Ectodermal cell (in vitro differentiated cells): ENCODE data around the gene ZBTB16.
"Not testable (repeated sequence)": the region's sequence is repeated elsewhere in the genome, so short reads cannot be mapped to it uniquely, and the experiment has no call there.

ENCODE experiments used
- H3K27ac ChIP-seq: 2 replicates; pipeline ENCODE4 v1.7.0; 2013; ENCODE audit warnings: mild to moderate bottlenecking, low read depth, low read length; ENCODE audit not compliant: insufficient read depth, poor library complexity, severe bottlenecking
- H3K27me3 ChIP-seq: 2 replicates; pipeline ENCODE4 v1.7.0; 2013; ENCODE audit warnings: mild to moderate bottlenecking, low read length; ENCODE audit not compliant: insufficient read depth, control insufficient read depth, poor library complexity, severe bottlenecking
- H3K36me3 ChIP-seq: one replicate; pipeline ENCODE4 v1.7.0; 2013; ENCODE audit warnings: low read length; ENCODE audit not compliant: control insufficient read depth, insufficient read depth
- H3K4me1 ChIP-seq: one replicate; pipeline ENCODE4 v1.7.0; 2013; ENCODE audit warnings: low read length; ENCODE audit not compliant: control insufficient read depth, insufficient read depth
- H3K4me3 ChIP-seq: 2 replicates; pipeline ENCODE4 v1.7.0; 2013; ENCODE audit warnings: low read depth, low read length, control low read depth; ENCODE audit not compliant: insufficient read depth
- H3K9me3 ChIP-seq: 2 replicates; pipeline ENCODE4 v1.7.0; 2013; ENCODE audit warnings: mild to moderate bottlenecking, low read length, moderate library complexity; ENCODE audit not compliant: control insufficient read depth
- WGBS, 2 experiments: methylation state at CpG; one replicate each; pipeline ENCODE4 v1.1.7; 2013; ENCODE audit warnings: missing lambda C conversion rate in 2 of 2; 5-methylcytosine and 5-hydroxymethylcytosine counted together

Gene ZBTB16

DNA sequence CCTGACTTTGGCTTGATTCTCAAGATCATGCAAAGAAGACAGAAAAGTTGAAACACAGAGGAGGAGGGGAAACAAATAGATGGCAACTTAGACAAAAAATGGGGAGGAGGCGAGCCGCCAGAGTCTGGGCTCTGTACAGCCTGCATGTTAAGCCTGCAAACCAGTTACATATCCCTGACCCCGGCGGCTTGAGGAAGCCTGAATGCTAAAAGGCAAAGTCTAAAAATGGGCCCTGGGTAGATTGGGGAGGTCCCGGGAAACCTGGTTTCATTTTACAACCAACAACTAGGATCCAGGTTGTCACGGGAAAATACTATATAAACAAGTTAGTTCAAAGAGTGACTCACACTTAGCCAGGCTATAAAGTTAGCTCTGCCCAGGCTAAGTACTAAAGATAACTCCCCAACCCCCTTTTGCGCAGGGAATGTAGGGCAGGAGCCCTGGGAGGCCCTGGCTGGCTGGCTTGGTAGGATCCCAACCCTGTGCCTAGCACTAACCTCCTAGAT lies 18.8 kb upstream of the ZBTB16 start:
- no peaks in the 10 kb centered on the region for H3K9me3 ChIP-seq
- H3K4me1 ChIP-seq: no peaks in the 10 kb centered on the region
- no peaks in the 10 kb centered on the region for H3K27me3 ChIP-seq
- H3K4me3 ChIP-seq: no peak overlapping the region
- no peak overlapping the region for H3K27ac ChIP-seq
- no peaks in the 10 kb centered on the region for H3K36me3 ChIP-seq
- WGBS, 2 experiments: 93% methylated on average over 7 of the region's 7 CpGs

DNA sequence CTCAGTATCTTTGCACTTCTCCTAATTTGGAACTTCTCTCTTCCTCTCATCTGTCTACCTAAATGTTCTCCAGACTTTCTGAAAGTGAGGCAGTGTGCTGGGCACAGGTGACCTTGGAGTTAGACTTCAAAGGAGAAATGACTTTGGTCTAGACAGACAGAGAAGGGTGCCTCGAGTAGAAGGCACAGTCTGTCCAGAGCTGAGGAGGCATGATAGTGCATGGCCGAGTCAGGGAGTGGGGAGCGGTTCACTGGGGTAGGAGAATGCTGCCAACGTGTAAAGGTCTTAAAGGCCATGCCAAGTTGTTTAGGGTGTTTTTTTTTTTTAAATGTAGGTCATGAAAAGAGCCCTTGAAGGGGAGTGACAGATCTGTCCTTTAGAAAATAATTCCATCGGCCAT lies 17.3 kb upstream of the ZBTB16 start:
- no peak overlapping the region for H3K27ac ChIP-seq
- H3K4me3 ChIP-seq: no peak overlapping the region
- no peaks in the 10 kb centered on the region for H3K27me3 ChIP-seq
- no peaks in the 10 kb centered on the region for H3K36me3 ChIP-seq
- no peaks in the 10 kb centered on the region for H3K9me3 ChIP-seq
- 91 to 92% methylated on average over 5 of the region's 5 CpGs for WGBS, 2 experiments
- H3K4me1 ChIP-seq: no peaks in the 10 kb centered on the region

DNA sequence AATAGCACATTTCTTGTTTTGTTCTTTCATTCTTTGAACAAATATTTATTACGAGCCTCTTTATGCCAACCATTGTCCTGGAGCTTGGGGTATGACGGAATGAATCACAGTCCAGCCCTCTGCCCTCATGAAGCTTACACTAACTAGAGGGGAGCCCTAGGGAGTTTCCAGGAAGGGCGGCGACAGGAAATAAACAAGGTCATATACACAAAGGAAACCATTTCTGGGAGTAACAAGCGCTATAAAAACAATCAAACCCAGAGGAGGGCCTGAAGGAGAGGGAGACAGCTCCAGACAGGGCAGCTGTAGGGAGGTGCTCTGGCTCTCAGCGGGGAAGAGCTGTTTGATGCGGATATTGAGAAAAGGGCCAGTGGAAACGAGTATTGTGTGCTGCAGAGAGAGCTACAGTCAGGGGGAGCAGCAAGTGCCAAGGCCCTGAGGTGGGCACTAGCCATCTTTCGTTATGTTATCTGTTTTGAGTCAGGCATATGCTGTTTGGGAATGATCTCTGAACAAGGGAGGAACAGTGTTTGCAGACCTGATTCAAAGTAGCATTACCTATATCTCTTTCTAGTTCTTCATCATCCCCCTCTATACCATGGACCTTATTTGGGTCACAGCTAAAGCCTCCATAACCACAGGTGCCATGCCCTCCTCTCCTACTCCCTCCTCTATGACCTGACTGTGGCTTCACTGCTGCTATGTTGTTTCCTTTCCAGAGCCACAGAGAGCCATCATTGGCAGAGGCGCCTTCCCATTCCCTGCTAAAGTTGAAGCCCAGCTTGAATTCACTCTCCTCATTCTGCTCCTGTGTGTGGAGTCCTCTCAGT lies 15.3 kb upstream of the ZBTB16 start:
- Histone ChIP-seq H3K9me3 (no peaks in the 10 kb centered on the region), H3K27me3 (no peaks in the 10 kb centered on the region), H3K4me1 (peaks cover 9% of the 10 kb centered on the region), H3K36me3 (no peaks in the 10 kb centered on the region), H3K4me3 (no peak overlapping the region), H3K27ac (no peak overlapping the region)
- 79% methylated on average over 10 of the region's 10 CpGs for WGBS, 2 experiments

DNA sequence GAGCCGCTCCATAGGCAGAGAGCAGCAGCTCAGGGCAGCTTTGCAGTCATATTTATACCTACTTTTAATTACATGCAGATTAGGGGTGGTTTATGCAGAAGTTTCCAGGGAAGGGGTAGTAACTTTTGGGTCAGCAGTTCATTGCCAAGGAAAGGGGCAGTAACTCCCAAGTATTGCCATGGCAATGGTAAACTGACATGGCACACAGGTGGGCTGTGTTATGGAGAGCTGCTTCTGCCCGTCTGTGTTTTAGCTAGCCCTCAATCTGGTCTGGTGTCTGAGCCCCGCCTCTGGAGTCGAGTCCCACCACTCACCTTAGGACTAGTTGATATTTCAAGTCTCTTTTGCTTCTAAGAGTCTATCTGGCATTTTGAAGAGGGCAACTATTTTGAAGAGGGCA lies 12.2 kb upstream of the ZBTB16 start:
- Histone ChIP-seq H3K27me3 (no peaks in the 10 kb centered on the region), H3K4me1 (peaks cover 13% of the 10 kb centered on the region), H3K36me3 (no peaks in the 10 kb centered on the region), H3K27ac (no peak overlapping the region), H3K9me3 (no peaks in the 10 kb centered on the region), H3K4me3 (no peak overlapping the region)
- 92% methylated on average over 4 of the region's 4 CpGs for WGBS, 2 experiments

DNA sequence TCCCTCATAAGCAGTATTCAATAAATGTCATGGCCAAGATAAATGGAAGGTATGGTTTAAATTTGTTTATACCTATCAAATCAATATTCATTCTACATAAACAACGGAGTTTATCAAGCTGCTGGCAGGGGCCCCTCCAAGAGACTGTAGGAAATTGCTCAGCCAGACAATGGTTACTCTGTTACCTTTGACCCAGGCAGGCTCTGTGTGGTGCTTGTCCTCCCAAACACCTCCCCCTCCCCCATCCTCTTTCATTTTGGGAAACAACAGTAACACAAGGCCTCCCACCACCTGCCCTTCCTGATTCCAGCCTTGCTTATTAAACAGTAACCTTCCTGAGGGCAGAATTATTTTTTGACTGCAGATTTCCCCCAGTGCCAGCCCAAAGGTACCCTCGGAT lies 10.5 kb upstream of the ZBTB16 start:
- Histone ChIP-seq H3K4me1 (peaks cover 13% of the 10 kb centered on the region), H3K36me3 (no peaks in the 10 kb centered on the region), H3K4me3 (no peak overlapping the region), H3K9me3 (no peaks in the 10 kb centered on the region), H3K27ac (no peak overlapping the region), H3K27me3 (no peaks in the 10 kb centered on the region)
- WGBS, 2 experiments: 33 to 39% methylated on average over 2 of the region's 2 CpGs

DNA sequence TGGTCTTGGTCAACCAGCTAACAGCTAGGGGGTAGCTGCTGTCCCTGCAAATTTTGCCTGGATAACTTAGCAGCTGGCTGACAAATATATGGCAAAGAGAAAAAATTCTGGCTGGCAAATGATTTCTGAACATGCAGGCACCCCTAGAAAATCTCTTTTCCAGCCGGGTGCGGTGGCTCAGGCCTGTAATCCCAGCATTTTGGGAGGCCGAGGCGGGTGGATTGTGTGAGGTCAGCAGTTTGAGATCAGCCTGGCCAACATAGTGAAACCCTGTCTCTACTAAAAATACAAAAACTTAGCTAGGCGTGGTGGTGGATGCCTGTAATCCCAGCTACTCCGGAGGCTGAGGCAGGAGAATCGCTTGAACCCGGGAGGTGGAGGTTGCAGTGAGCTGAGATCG lies 9.7 kb upstream of the ZBTB16 start:
- not testable (repeated sequence) for H3K27me3 ChIP-seq, H3K36me3 ChIP-seq, H3K9me3 ChIP-seq, H3K4me3 ChIP-seq, H3K27ac ChIP-seq
- 90 to 93% methylated on average over 9 of the region's 9 CpGs for WGBS, 2 experiments
- H3K4me1 ChIP-seq: peaks cover 13% of the 10 kb centered on the region

DNA sequence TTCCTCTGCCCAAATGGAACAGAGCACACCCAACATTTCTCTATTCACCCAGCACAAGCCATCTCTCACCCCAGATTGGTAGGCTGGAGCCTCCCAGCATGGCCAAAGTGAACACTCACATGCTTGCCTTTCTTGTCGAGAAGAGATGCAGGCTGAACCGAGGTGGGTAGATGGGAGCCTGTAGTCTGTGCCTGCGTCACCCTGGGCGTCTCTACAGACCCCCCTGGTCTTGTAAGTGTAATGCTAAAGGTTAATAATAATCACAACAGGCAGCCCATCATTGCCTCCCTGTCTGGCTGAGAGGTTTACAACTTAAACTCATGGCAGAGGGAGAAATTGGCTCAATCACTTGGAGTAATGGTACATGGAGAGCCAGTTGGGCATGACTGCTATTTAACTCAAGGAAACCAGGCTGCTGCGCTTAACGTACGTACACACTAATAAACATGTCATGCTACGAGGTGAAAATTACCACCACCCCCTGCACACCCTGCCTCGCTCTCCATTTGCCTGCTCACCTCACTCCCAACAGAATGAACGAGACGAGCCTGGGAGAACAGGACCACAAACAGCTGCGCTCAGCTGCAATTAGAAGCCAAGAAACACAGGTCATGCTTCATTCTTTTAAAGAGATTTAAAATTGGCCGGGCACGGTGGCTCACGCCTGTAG lies 9.1 kb upstream of the ZBTB16 start:
- no peak overlapping the region for H3K27ac ChIP-seq
- H3K9me3 ChIP-seq: no peaks in the 10 kb centered on the region
- H3K36me3 ChIP-seq: no peaks in the 10 kb centered on the region
- H3K27me3 ChIP-seq: no peaks in the 10 kb centered on the region
- peaks cover 13% of the 10 kb centered on the region for H3K4me1 ChIP-seq
- no peak overlapping the region for H3K4me3 ChIP-seq
- 92 to 93% methylated on average over 15 of the region's 15 CpGs for WGBS, 2 experiments

DNA sequence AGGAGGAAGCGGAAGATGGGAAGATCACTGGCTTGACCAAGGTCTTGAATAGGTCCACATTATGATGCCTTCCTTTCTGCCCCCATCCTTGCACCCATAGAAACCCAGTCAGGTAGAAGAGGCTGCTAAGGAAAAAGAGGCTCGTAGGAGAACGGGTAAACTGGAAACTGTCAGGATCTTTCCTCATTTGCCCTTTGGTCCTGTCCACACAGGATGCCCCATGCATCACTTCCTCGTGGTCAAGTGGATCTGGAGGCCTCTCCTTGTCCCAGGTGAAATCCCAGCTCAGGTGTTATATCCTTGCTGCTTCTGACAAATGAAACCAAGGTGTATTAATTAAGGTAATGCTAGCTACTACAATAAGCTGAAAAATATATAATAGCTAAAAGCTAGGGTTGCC lies 8.0 kb upstream of the ZBTB16 start:
- no peak overlapping the region for H3K4me3 ChIP-seq
- H3K9me3 ChIP-seq: no peaks in the 10 kb centered on the region
- peaks cover 5% of the 10 kb centered on the region for H3K27me3 ChIP-seq
- WGBS, 2 experiments: 92 to 95% methylated on average over 4 of the region's 4 CpGs
- no peaks in the 10 kb centered on the region for H3K36me3 ChIP-seq
- H3K27ac ChIP-seq: no peak overlapping the region
- peaks cover 21% of the 10 kb centered on the region for H3K4me1 ChIP-seq

DNA sequence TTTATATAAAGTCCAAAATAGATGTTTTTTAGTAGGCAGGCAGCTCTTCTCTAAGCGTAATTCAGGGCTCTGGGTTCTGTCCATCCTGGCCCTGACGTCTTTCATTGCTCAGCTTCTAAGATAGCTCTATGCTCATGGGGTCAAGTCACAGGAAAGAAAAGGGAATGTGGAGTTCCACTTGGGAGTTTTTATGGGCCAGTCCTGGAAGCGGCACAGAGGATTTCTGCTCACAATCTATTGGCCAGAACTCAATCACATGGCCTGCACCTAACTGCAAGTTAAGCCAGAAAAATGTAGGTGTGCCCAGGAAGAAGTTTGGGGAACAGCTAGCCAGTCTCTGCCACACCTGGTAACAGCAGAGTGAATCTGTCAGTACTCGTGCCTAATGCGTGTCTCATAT lies 7.4 kb upstream of the ZBTB16 start:
- no peaks in the 10 kb centered on the region for H3K9me3 ChIP-seq
- WGBS, 2 experiments: 96% methylated on average over 5 of the region's 5 CpGs

DNA sequence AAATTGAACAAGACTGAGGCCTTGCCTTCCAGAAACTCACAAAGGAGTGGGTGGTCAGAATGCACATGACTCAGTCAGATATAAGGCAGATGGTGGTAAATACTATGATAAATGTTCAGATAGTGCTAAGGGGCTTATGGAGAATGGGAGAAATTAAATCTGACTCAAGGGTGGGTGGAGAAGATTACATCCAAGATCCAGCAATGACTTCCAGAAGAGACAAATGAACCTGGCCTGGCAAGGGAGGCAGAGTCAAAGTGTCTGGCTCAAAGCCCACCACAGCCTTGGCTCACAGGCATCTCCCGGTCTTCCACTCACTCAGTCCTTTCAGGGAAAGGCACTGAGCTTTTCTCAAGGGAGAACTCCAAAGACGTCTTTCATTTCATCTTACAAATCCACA lies 6.1 kb upstream of the ZBTB16 start:
- no peak overlapping the region for H3K27ac ChIP-seq
- H3K4me1 ChIP-seq: peaks cover 37% of the 10 kb centered on the region
- no peak overlapping the region for H3K4me3 ChIP-seq
- no peaks in the 10 kb centered on the region for H3K9me3 ChIP-seq
- H3K36me3 ChIP-seq: no peaks in the 10 kb centered on the region
- H3K27me3 ChIP-seq: peaks cover 17% of the 10 kb centered on the region
- WGBS, 2 experiments: 91 to 98% methylated on average over 2 of the region's 2 CpGs

More for the DNA sequence above, 7.4 kb upstream of the ZBTB16 start:
- H3K4me1 ChIP-seq: peaks cover 27% of the 10 kb centered on the region
- no peaks in the 10 kb centered on the region for H3K36me3 ChIP-seq
- no peak overlapping the region for H3K4me3 ChIP-seq
- H3K27me3 ChIP-seq: peaks cover 7% of the 10 kb centered on the region
- no peak overlapping the region for H3K27ac ChIP-seq
